G401 (cell line): ENCODE measurements around the gene CAMK2A. TPM values are rescaled to one million over a fixed set of nuclear protein-coding genes. Genes with fewer than 3 reads are reported as not detected.
A peak's percentile ranks its signal among the peaks of the same experiment; 100 is the strongest.

Experiments
- DNase-seq: peaks from one replicate; pipeline ENCODE4 v3.0.0-alpha.2; 2015; ENCODE audit warnings: low spot score
- in situ Hi-C: cut with HindIII; loops from 2 replicates; pipeline ENCODE4 v1.10.0; 2016; ENCODE audit warnings: low sequenced_read_pairs, mixed read lengths
- total RNA-seq: library from RNA; depleted of rRNA; stranded (reverse); fragments of >200 nt; shearing (Covaris generic); gene quantifications from 2 replicates; pipeline ENCODE4 v1.2.3, GENCODE V29; 2014

CAMK2A gene
- total RNA-seq, 1 experiment from 2014 or later: 0.31 TPM

GRCh38 chr5:150286820-150287219, 2.8 kb downstream of the CAMK2A start:
- DNase-seq: no peak
- in situ Hi-C loops: no loop called here

- DNase-seq: no peak
- in situ Hi-C loops: no loop called here
Measured at GRCh38 chr5:150285114-150285513, 4.5 kb downstream of the CAMK2A start.

- in situ Hi-C loops: no loop called here
- DNase-seq: no peak
Measured at GRCh38 chr5:150284311-150284710, 5.3 kb downstream of the CAMK2A start.

- no peak for DNase-seq
- in situ Hi-C loops: no loop called here
Measured at GRCh38 chr5:150283904-150284303, 5.7 kb downstream of the CAMK2A start.

- in situ Hi-C loops: no loop called here
- no peak for DNase-seq
Measured at GRCh38 chr5:150281987-150282386, 7.6 kb downstream of the CAMK2A start.

- in situ Hi-C loops: loop anchor here (10.0 kb wide), 1 partner anchor 65 kb away; no protein-coding TSS in a partner anchor
- DNase-seq: no peak
Measured at GRCh38 chr5:150279330-150280020, 10.1 kb downstream of the CAMK2A start.

- no peak for DNase-seq
- in situ Hi-C loops: loop anchor here (10.0 kb wide), 1 partner anchor 66 kb away; no protein-coding TSS in a partner anchor
Measured at GRCh38 chr5:150278916-150279315, 10.7 kb downstream of the CAMK2A start.

GRCh38 chr5:150278046-150278730, 11.4 kb downstream of the CAMK2A start:
- in situ Hi-C loops: loop anchor here (10.0 kb wide), 1 partner anchor 67 kb away; no protein-coding TSS in a partner anchor
- DNase-seq: no peak

GRCh38 chr5:150277043-150277442, 12.5 kb downstream of the CAMK2A start:
- in situ Hi-C loops: loop anchor here (10.0 kb wide), 1 partner anchor 68 kb away; no protein-coding TSS in a partner anchor
- DNase-seq: no peak

GRCh38 chr5:150274811-150275210, 14.8 kb downstream of the CAMK2A start:
- in situ Hi-C loops: loop anchor here (10.0 kb wide), 1 partner anchor 70 kb away; no protein-coding TSS in a partner anchor
- peak; percentile 68 for DNase-seq

- in situ Hi-C loops: loop anchor here (10.0 kb wide), 1 partner anchor 72 kb away; no protein-coding TSS in a partner anchor
- DNase-seq: peak; percentile 95
Measured at GRCh38 chr5:150272531-150272930, 17.0 kb downstream of the CAMK2A start.

- DNase-seq: no peak
- in situ Hi-C loops: loop anchor here (10.0 kb wide), 1 partner anchor 73 kb away; no protein-coding TSS in a partner anchor
Measured at GRCh38 chr5:150271923-150272322, 17.6 kb downstream of the CAMK2A start.

- in situ Hi-C loops: loop anchor here (10.0 kb wide), 1 partner anchor 74 kb away; no protein-coding TSS in a partner anchor
- DNase-seq: no peak
Measured at GRCh38 chr5:150271296-150271692, 18.3 kb downstream of the CAMK2A start.

GRCh38 chr5:150270541-150271295, 18.9 kb downstream of the CAMK2A start:
- in situ Hi-C loops: loop anchor here (10.0 kb wide), 1 partner anchor 74 kb away; no protein-coding TSS in a partner anchor
- DNase-seq: no peak

- DNase-seq: no peak
- in situ Hi-C loops: no loop called here
Measured at GRCh38 chr5:150266871-150267291, 22.7 kb downstream of the CAMK2A start.

- in situ Hi-C loops: no loop called here
- no peak for DNase-seq
Measured at GRCh38 chr5:150265870-150266383, 23.6 kb downstream of the CAMK2A start.

GRCh38 chr5:150264667-150265603, 24.6 kb downstream of the CAMK2A start:
- DNase-seq: no peak
- in situ Hi-C loops: no loop called here
